AG04449 (cell line): ENCODE results near the gene JAKMIP2.

Experiments
- CTCF ChIA-PET: fragments of 350-600 bp; formaldehyde crosslinking; extraction: SDS; loops from one replicate; lab custom pipeline; 2021; ENCODE audit warnings: antibody characterized with exemption; lab: Yijun Ruan, JAX
- POLR2A ChIA-PET: fragments of 400-600, 350-600 bp; formaldehyde crosslinking; extraction: SDS; loops from one replicate; lab custom pipeline; 2020; ENCODE audit warnings: antibody characterized with exemption, inconsistent platforms; lab: Yijun Ruan, JAX
- DNase-seq: peaks from one replicate; pipeline ENCODE4 v3.0.0-alpha.2; 2010; ENCODE audit warnings: low read depth, low spot score
- H3K4me3 ChIP-seq: 2 replicates; pipeline ENCODE4 v1.5.1; 2011; ENCODE audit warnings: low read depth, mild to moderate bottlenecking, control low read depth, low read length
- TF ChIP-seq, protein P1 (sequence below): IDR thresholded peaks from one replicate; pipeline ENCODE4 v1.5.1; 2011; ENCODE audit warnings: mild to moderate bottlenecking, moderate library complexity, low read length, control low read depth, inconsistent platforms; ENCODE audit not compliant: insufficient read depth; ENCODE audit errors: missing control alignments

Gene JAKMIP2

DNA sequence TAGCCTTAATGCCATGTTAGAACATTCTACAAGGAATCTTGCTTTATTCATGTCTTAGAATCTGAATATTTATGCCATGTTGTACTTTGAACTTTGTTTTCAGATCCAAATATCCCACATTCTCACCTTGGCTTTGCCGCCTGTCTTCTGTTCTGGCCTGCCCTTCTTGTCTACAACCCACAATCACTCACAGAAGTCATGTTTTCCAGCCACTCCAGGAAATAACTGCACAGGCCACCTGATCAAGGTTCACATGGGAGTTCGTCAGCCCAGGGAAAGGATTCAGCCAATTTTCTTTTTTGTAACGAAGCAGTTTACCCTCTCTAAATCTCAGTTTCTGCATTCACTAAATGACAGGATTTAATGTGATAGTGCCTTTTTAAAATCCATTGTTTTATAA is 70.5 kb downstream of the JAKMIP2 start:
- TF ChIP-seq, protein P1, sequence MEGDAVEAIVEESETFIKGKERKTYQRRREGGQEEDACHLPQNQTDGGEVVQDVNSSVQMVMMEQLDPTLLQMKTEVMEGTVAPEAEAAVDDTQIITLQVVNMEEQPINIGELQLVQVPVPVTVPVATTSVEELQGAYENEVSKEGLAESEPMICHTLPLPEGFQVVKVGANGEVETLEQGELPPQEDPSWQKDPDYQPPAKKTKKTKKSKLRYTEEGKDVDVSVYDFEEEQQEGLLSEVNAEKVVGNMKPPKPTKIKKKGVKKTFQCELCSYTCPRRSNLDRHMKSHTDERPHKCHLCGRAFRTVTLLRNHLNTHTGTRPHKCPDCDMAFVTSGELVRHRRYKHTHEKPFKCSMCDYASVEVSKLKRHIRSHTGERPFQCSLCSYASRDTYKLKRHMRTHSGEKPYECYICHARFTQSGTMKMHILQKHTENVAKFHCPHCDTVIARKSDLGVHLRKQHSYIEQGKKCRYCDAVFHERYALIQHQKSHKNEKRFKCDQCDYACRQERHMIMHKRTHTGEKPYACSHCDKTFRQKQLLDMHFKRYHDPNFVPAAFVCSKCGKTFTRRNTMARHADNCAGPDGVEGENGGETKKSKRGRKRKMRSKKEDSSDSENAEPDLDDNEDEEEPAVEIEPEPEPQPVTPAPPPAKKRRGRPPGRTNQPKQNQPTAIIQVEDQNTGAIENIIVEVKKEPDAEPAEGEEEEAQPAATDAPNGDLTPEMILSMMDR, result no peak
- POLR2A ChIA-PET, result no interaction called here
- no peak for DNase-seq
- no peak overlapping the region for H3K4me3 ChIP-seq
- CTCF ChIA-PET, result no interaction called here

DNA sequence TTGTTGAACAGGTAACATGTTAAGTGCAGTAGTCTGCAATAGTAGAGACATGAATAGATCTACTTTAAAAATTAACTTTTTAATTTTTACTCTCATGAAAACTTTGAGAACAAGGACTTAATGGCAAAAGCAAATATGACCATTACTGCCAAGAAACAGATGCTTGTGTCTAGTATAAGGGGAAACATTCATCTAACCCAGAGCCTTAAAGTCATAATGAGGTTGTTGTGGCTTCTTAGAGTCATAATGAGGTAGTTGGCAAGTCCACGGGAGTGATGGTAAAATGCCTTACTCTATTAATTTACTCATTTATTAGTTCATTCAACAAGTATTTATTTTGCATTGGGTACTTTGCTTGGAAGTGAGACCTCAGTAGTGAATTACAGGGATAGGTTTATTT is 71.5 kb downstream of the JAKMIP2 start:
- DNase-seq, result no peak
- ChIA-PET CTCF (no interaction called here), POLR2A (no interaction called here)
- H3K4me3 ChIP-seq, result no peak overlapping the region
- TF ChIP-seq, protein P1, result no peak

DNA sequence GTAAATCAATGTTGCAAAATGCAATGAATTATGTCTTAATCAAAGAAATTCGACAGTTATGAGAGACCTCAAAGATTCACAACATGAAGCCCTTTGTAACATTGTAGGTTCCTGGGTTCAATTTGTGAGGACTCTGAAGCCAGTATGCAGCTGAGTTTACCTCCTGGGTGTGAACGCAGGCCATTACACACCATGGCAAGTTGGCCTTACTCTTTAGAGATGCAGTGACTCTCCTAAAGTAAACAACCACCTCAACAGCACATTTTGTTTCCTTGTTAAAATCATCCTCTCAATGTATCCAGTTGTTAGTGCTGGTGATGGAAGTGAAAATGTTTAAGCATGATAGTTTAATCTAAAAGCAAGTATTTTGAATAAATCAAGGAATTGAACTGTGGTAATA is 73.8 kb downstream of the JAKMIP2 start:
- ChIA-PET POLR2A (no interaction called here), CTCF (no interaction called here)
- DNase-seq, result no peak
- TF ChIP-seq, protein P1, result no peak
- no peak overlapping the region for H3K4me3 ChIP-seq

DNA sequence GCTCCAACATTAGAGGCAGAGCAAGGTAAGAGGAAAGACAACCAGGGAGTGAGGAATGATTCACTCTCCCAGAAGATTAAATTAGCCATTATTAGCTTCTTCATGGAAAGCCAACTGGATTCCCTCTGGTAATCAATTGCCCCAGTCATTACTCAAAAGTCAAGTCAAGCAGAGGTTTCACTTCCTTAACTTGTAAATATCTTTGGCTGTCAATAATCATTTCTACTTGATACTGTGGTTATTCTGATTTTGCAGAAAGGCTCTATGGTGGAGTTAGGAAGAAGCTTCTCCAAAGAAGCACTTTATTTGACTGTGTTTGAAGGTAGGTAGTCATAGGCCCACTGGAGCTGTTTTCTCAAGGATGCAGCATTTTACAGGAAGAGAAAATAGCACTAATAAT is 78.0 kb downstream of the JAKMIP2 start:
- ChIA-PET CTCF (no interaction called here), POLR2A (no interaction called here)

DNA sequence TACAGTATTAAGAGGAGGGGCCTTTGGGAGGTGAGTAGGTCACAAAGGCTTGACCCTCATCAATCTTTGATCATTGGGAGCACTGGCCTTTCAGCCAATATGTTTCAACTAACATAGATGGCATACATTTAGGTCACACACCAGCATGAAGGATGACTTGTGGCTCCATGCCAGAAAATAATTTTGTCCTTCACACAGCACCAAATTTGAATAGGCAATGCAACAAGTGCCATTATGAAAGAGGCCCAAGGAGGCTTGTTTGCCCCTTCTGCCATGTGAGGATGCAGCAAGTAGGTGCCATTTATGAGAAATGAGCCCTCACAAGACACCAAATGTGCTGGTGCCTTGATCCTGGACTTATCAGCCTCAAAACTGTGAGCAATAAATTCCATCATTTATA is 81.1 kb downstream of the JAKMIP2 start:
- POLR2A ChIA-PET, result no interaction called here
- DNase-seq, result no peak
- H3K4me3 ChIP-seq, result no peak overlapping the region
- TF ChIP-seq, protein P1, result no peak
- CTCF ChIA-PET, result no interaction called here

More for the DNA sequence above, 78.0 kb downstream of the JAKMIP2 start:
- DNase-seq, result no peak
- TF ChIP-seq, protein P1, result no peak
- no peak overlapping the region for H3K4me3 ChIP-seq

DNA sequence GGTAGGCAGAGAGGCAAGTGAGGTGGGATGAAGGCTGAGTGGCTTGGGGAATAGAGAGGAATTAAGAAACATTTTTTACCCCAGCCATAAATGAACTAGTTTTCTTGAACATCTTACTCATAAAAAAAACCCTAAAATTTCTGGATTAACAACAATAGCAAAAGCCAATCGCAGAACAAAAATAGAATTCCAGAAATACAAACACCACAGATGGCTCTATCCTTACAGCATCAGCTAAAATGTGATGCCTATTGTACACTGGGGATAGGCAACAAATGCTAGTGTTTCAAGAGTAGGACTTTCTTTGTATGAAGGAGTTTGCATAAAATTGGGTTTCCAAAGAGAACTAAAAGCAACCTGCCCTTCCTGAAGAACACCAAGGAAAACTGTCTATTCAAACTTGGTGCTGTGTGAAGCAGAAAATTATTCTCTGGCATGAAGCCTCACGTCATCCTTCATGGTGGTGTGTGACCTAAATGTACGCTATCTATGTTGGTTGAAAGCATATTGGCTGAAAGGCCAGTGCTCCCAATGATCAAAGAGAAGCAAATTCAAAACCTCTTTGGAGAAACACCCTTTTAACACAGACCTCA is 82.9 kb downstream of the JAKMIP2 start:
- ChIA-PET POLR2A (no interaction called here), CTCF (no interaction called here)
- H3K4me3 ChIP-seq, result no peak overlapping the region
- no peak for DNase-seq
- TF ChIP-seq, protein P1, result no peak
